Prostate gland (tissue), 2 donors: Measurements from ENCODE around the gene CPXM2.

Experiments
- CTCF ChIP-seq, 4 experiments: fragments of 200-600 bp in 2 of 4; fragments of 450-650 bp in 2 of 4; sonication (generic) in 2 of 4; IDR thresholded peaks; 1 replicate in 3 of 4; 2 replicates in 1 of 4; pipeline ENCODE4 v1.5.1; 2016 to 2019; ENCODE audit warnings: antibody characterized with exemption in 4 of 4, mild to moderate bottlenecking in 2 of 4, moderate library complexity in 2 of 4
- POLR2A ChIP-seq: fragments of 450-650 bp; IDR thresholded peaks from one replicate; pipeline ENCODE4 v1.6.1; 2016; ENCODE audit warnings: antibody characterized with exemption, mild to moderate bottlenecking

GRCh38 chr10:123838596-123839310 is 52.9 kb downstream of the CPXM2 start:
- no peak for TF ChIP-seq CTCF (IDR thresholded peaks at IDR 0.05)
- TF ChIP-seq POLR2A: no peak
